Pons (tissue), 1 donor: Measurements from ENCODE around the gene WNK2.

Experiments used
- DNase-seq: peaks from one replicate; pipeline ENCODE4 v3.0.0-alpha.2; 2016; ENCODE audit warnings: low spot score

Gene WNK2

DNA sequence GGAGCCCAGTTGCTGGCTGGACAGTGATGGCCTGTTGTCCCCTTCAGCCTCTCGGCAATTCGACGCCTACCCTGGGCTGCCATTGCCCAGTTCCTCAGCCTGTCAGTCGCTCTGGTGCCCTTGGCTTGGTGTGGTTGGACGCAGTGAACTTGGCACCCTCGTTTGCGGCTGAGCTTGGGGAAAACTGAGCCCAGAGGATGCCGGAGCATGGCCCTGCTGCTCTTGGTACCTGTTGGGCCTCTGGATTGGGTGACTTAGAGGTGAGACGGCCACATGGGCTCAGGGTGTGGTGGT is 16.5 kb downstream of the WNK2 start:
- DNase-seq, result no peak

DNA sequence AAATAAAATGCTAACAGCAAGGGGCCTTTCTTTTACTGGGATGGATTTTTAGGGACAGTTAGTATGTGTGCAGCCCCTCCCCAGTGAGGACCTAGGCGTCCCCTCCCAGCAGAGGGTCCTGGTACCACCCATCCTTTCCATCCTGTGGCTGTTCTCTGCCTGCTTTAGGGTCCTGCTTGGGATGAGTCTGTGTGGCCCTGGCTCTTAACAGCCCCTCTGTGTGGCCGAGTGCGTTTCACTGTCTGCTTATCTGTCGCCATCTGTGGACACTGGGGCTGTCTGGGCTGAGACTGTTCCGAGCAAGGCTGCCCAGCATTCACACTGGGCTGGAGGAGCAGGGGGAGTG is 17.0 kb downstream of the WNK2 start:
- no peak for DNase-seq

DNA sequence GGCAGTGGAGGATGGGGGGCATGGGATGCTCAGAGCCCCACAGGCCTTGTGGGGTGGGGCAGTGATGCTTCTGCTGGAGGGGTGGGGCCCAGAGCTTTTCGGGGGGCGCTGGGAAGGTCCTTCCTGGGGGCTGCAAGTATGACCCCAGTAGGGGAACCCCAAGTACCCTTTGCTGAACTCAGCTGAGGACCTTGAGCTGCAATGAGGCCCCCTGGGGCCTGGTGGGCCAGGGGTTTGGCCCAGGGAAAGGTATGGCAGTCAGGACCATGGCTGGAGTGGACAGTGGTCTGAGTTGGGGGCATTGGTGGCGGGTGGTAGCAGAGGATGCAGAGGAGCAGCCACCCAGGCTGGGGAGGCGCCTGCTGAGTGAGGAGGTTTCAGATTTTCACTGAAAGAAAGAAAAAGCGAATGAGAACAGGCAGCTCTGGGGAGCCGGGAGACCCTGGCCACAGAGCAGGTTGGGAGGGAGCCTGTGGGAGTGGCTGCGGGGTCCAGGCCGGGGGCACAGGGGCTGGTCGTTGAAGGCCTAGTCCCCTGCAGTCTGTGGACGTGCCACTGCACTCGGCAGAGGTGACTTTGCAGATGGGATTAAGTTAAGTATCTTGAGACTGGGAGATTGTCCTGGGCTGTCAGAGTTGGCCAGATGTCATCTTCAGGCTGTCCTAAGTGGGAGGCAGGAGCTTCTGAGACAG is 19.2 kb downstream of the WNK2 start:
- DNase-seq, result no peak

DNA sequence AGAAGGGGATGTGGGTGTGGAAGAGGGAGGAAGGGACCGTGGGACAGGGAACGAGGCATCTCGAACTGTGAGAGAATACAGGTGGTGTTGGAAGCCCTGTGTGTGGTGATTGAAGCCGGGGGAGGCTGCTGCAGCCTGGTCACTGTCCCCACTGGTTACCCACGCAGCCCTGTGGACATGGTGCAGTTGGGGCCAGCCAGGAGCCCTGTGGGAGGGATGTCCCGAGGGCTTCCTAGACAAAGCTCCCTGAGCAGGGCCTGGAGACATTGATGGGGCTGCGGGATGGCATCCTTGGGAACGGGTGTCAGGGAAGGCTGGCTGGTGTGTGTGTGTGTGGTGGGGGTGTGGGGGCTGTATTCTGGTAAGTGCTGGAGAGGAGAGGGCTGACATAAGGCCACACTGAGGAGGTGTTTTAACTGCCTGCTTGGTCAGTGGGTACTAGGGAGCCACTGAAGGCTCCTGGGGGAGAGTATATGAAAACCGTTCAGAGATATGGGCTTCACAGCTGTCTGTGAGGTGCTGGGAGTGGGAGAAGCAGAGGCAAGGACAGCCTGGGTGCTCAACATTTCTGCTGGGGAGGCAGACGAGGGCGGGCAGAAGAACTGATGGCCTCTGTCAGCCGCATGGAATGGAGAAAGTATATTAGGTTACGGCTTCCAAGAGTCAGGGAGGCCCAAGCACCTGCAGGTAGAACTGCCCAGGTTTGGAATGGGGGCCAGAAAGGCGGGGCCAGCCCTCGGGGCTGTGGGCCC is 20.0 kb downstream of the WNK2 start:
- DNase-seq, result no peak

DNA sequence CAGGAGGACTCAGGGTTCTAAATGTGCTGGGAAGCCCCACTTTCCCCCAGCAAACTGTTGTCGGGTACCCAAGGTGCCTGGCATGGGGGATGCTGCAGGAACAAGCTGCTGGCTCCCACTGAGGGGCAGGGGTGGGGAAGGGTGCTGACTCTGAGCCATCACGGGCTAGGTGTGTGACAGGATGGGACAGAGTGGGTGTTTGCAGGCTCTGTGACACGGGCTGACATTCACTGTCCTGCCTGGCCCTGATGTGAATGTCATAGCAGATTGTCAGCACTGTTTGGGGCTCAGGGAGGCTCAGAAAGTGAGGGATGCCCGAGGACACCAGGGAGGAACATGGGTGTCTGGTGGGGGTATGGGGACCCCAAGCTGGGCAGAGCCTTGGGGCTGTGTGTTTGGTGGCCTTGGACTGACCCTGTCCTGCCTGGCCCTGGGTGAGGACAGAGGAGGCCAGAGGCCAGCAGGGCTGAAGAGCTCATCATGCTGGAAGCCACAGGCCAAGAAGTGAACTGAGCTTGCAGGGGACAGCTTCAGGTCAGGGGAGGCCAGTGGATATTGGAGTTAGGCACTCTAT is 20.6 kb downstream of the WNK2 start:
- DNase-seq, result no peak

DNA sequence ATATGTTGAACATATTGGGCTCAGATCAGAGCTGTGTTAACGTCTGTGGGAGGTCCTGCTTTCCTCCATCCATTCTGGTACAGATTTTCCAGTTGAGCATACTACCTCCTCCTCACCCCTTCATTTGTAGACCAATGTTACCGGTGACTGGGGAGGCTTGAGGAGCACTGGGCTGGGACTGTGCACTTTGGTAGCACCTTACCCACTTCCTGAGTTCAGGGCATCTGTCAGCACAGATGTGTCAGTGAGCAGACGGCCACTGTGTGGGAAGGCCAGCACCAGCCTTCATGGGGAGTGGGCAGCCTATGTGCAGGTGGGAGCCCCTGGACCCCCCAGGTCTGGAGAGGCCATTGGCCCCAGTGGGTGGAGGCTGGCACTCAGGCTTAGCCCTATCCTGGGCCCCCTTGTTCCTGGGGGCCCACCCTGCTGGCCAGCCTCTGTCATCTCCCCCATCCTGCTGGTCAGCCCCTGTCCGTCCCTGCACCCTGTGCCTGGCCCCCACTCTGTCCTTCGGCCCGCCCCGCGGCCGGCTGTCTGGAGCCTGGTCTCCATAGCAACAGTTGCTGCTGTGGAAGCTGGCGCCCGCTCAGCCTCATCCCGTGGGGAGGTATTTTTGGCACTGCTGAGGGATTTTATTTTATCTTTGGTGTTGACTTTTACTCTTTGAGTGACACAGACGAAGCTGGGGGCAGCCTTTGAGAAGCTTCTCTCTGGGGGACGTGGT is 21.3 kb downstream of the WNK2 start:
- DNase-seq, result no peak

DNA sequence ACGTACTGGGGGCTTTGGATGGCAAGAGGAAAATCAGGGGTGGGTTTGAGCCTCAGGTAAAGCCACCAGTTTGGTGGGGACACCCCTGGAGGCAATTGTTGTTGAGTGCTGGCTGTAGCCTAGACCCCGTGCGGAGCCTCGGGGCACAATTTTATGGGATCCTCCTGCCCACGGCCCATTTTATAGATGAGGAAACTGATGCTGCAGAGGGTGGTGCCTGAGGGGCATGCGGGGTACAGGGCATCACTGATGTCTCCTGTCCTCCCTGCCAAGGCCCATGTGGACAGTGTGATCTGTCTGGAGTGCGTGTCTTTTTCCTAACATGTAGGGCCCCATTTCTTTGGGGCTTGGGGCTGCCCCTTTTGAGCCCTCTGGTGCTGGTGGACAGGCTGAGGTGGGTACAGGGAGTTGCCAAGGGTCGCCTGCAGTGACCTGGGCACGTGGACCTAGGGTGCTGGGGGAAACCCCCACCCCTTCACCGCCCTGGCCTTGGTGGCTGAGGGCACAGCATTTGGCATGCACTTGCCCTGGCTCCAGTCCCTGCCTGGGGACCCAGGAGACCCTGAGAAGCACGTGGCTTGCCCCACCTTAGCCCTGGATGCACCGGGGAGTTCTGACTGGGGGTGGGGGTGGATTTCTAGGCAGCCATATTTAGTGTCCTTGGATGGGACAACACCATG is 22.1 kb downstream of the WNK2 start:
- DNase-seq, result no peak

DNA sequence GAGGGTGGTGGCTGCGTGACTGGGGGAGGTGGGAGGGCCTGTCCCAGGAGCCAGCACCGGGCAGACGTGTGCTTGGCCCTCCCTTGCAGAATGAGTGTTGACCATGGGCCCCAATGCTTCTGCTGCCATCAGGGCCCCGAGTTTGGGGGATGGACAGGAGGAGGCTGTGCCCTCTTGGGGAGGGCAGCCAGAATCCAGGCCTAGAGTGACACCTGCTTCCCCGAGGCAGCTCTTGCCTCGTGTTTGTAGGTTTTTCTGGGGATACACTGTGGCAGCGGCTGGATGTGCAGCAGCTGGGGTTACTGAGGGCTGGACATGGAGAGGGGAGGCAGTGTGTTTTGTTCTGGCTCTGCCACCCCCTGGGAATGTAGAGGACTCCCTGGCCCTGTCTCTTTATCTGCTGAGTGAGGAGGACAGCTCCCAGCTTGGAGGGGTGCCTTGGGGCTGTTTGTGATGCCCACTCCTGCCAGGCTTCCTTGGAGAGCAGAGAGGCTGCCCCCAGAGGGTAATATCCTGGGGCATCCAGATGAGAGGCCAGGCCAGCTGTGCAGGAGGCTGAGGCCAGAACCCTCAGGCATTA is 22.7 kb downstream of the WNK2 start:
- no peak for DNase-seq

DNA sequence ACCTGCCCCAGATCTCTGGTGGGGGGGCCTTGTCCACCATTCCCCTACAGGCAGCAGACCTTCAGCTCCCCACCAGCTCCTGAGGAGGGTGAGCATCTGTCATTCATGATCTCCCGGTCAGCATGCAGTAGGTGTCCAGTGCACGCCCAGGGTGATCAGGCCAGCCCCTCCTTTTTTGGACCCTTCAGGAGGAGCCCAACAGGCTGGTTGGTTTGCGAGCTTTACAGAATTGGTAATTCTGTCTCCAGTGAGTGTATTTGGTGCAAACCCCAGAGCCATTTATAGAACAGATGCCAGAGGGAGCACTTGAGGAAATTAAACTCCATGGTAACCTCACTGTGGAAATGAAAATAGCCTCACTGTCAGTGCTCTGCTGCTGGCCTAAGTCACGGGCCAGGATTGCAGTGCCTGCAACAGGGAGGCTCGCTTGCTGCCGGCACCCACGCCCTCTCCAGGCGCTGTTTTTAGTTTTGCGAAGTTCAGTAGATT is 23.4 kb downstream of the WNK2 start:
- DNase-seq, result peak; percentile 61

DNA sequence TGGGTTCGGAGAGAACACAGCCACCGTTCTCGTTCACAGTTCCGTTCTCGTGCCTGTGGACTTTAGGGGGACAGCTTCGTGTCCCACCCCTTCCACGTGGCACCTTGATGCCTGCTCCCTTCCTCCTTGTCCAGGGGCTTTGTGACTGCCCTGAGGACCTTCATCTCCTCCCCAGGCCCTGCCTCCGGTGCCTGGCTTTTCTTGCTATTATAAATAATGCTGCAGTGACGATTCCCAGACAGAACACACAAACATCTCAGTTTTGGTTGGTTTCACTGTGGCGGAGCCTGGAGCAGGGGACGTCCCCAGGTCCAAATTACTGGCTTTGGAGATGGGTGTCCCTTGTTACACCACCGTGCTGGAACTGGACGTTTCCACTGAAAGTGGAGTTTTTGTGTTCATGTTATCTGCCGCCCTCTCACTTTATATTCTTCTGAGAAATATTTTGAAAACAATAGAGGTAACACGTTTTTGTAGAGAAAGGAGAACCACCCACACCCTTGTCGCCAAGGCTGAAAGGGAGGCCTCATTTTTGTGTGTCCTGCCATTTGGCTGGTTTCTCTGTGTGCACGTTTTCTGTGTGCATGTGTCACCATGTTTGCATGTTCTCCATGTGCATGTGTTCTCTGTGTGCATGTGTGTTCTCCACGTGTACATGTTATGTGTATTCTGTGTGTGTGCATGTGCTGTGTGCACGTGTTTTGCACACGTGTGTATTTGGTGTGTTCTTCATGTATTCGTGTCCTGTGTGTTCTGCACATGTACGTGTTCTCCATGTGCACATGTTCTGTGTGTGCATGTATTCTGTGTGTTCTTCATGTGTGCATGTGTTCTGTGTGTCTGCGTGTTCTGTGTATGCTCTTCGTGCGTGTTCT is 24.2 kb downstream of the WNK2 start:
- no peak for DNase-seq

DNA sequence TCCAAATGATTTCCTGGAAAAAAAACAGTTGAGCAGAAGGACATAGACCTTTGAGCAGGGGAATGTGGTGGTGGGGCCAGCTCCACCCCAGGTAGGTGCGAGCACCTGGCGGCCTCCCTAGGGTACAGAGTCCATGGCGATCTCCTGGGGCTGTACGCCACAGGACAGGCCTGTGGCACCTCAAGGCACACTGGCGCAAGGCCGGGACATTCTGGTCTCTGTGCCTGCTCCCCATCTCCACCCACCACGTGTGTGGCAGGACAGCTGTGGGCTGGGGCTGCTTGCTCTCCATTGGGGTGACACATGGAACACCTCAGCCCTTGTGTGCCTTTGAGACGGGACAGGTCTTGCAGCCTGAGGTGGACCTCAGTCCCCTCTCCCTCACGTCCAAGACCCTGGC is 25.2 kb downstream of the WNK2 start:
- DNase-seq, result no peak

DNA sequence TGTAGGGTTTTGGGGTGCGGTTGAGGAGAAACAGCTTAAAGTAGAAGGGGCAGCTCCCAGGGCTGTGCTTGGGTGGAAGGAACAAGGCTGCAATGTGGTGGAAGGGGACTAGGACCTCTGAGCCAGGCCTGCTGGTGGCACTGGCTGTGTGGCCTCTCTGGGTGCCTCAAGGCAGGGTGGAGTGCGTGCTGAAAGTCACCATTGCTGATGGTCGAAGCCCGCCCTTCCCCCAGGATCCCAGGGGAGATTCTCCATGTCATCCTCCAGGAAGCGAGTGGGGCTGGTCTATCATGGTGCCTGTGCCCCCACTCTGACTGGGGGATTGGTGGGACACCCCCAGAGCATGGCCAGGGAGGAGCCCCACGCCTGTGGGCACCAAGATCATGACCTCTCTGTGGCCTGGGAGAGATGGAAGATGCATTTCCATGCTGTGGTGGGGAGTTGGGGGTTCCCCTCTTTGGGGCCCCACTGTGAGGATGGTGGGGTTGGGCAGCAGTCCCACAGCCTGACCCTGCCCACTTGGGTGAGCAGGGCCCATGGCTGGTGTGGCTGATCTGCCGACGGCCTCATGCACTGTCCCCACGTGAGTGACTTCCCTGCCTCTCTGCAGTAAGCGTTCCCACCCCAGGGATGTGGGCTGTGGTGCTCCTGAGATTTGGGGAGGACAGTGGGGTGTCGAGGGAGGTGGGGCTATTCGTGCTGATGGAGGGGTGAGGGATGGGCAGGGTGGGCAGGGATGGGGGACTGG is 25.8 kb downstream of the WNK2 start:
- DNase-seq, result no peak

DNA sequence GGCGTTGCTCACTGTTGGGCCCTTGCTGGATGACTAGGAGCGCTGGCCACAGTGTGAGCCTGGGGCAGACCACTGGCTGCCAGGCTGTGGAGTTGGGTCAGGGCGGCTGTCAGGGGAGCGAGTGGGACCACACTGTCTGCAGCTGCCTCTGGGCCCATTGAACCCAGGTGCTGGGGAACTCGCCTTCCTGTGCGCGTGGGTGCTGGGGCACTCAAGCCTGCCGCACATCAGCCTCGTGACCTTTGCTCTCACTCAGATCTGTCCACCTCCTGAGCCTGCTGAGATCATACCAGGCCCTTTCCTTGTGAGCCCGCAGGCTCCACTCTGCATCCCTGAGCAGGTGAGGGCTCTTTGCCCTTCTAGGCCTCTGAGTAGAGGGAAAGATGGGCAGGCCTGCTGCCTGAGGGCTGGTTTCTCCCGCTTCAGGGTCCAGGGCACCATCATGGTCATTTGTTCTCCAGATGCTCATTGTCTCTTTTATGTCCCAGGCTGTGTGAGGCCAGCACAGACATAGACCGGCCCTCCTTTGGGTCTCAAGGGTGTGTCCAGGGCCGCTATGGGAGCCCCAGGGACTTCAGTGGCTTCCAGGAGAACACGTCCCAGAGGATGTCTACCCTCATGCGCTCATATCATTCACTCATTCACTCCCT is 26.5 kb downstream of the WNK2 start:
- DNase-seq, result no peak

DNA sequence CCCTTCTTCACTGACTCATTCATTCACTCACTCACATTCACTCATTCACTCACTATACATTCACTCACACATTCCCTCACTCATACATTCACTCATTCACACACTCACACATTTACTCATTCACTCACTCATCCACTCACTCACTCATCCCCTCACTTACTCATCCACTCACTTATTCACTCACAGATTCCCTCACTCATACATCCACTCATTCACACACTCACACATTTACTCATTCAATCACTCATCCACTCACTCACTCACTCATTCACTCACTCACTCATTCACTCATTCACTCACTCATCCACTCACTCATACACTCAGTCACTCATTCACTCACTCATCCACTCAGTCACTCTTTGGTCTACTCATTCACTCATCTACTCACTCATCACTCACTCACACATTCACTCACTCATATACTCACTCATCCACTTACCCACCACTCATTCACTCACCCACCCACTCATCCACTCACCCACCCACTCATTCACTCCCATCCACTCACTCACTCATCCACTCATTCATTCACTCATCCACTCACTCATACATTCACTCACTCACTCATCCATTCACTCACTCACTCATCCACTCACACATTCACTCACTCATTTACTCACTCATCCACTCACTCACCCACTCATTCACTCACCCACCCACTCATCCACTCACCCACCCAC is 27.2 kb downstream of the WNK2 start:
- no peak for DNase-seq

DNA sequence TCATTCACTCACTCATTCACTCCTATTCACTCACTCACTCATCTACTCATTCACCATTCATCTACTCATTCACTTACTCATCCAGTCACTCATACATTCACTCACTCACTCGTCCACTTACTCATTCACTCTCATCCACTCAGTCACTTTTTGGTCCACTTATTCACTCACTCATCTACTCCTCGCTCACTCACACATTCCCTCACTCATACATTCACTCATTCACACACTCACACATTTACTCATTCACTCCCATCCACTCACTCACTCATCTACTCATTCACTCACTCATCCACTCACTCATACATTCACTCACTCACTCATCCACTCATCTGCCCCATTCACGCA is 27.7 kb downstream of the WNK2 start:
- DNase-seq, result no peak

DNA sequence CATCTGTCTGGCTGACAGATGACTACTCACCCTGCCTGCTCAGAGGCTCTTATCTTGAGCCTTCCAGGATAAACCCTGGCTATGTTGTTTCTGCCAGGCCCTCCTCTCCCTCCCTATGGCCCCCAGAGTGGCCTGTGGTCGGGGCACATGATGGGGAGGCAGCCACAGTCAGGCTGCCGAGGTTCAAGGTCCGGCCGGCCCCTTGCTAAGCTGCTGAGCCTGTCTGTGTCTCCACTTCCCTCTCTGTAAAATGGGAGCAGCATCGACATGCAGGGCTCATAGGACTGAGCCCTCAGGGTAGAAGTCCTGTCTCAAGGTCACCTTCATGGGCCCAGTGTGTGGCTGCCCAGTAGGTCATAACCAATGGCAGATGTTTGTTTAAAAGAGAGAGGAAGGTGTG is 28.5 kb downstream of the WNK2 start:
- DNase-seq, result no peak

DNA sequence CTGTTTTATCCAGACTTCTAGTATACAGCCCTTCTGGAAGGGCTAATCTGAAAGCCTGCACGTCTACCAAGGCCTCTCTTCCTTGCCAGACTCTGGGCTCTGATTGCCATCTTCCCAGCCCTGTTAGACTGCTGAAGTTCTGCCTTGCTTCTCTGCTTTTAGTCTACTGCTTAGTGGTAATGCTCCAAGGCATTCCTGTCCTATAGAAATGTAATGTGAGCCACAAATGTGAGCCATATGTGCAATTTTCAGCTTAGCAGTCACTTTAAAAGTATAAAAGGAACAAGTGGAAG is 32.1 kb downstream of the WNK2 start:
- no peak for DNase-seq

DNA sequence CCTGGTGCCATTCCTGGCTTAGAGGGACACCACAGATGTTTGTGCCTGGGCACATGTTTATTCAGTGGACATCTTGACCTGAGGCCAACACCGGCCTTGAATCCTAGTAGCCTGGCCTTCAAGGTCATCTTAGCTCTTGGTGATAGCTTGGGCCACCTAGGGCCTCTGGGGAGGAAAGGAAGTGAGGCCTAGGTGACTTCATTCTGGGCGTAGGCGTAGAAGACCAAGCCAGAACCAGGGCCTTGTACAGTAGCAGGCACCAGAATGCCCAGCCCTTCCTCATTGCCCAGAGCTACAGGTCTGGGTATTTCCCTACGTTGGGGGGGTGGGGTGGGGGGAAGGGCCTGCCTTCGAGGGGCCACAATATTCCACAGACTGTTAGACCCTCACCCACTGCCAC is 33.8 kb downstream of the WNK2 start:
- no peak for DNase-seq

DNA sequence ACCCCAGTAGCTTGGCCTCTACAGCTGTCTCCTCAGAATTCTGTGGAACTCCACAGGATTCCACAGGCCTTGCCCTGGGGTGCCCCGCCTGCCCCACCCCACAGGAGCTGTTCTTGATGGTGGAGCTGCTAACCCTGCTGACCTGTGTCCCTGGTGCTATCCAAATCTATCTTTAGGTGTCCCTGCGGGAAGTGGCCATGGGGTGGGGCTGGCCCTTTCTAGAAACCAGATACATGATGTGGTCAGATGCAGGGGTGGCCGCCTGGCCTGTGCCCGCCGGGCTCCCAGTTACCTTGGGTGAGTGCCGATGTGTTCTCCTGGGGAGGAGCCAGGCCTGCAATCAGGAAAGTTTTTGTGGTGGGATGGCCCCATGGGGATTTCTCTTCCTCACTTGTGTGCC is 34.2 kb downstream of the WNK2 start:
- no peak for DNase-seq
